Lower leg skin (tissue), 4 donors: ENCODE measurements around the gene PTPRN2. TPM values are rescaled to one million over a fixed set of nuclear protein-coding genes. Genes with fewer than 3 reads are reported as not detected.

Source experiments
- DNase-seq, 2 donors: peaks; one replicate each; pipeline ENCODE4 v3.0.0-alpha.2; 2019; ENCODE audit warnings: low spot score in 2 of 2
- H3K4me3 ChIP-seq: fragments of 200-600 bp; sonication (generic); 2 replicates; pipeline ENCODE4 v1.5.1; 2017; ENCODE audit warnings: mild to moderate bottlenecking, low read depth; ENCODE audit not compliant: poor library complexity, severe bottlenecking
- POLR2A ChIP-seq, 2 donors: fragments of 450-650 bp; IDR thresholded peaks; one replicate each; pipeline ENCODE4 v1.6.1; 2016 to 2017; ENCODE audit warnings: antibody characterized with exemption in 2 of 2, mild to moderate bottlenecking in 1 of 2, moderate library complexity in 1 of 2
- WGBS, 2 donors: methylation state at CpG; one replicate each; pipeline ENCODE4 v1.1.5; 2018; 5-methylcytosine and 5-hydroxymethylcytosine counted together
- intact Hi-C: fragments of 100-400 bp; cut with DNase I; formaldehyde crosslinking; loops from one replicate; pipeline ENCODE4 v1.15.0; 2023; ENCODE audit warnings: low total_unique reads
- total RNA-seq, 4 donors: library from RNA; depleted of rRNA; stranded (reverse); fragments of >200 nt; gene quantifications; one replicate each; pipeline ENCODE4 v1.1.0, GENCODE V29; 2016
- TF ChIP-seq, protein P1 (sequence below), 3 donors: fragments of 450-650 bp; IDR thresholded peaks; one replicate each; pipeline ENCODE4 v1.5.1; 2016; ENCODE audit warnings: antibody characterized with exemption in 3 of 3, mild to moderate bottlenecking in 3 of 3, moderate library complexity in 2 of 3

The PTPRN2 gene
- total RNA-seq, 4 donors from 2014 or later, result 0.11 to 1.6 (median 0.92) TPM

DNA sequence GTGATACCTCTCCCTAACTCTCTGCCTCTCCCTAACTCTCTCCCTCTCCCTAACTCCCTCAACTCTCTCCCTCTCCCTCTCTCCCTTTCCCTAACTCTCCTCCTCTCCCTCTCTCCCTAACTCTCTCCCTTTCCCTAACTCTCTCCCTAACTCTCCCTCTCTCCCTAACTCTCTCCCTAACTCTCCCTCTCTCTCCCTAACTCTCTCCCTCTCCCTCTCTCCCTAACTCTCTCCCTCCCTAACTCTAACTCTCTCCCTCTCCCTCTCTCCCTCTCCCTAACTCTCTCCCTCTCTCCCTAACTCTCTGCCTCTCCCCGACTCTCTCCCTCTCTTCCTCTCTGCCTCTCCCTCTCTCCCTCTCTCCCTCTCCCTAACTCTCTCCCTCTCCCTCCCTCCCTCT is 2.0 kb upstream of the PTPRN2 start:
- TF ChIP-seq, protein P1, sequence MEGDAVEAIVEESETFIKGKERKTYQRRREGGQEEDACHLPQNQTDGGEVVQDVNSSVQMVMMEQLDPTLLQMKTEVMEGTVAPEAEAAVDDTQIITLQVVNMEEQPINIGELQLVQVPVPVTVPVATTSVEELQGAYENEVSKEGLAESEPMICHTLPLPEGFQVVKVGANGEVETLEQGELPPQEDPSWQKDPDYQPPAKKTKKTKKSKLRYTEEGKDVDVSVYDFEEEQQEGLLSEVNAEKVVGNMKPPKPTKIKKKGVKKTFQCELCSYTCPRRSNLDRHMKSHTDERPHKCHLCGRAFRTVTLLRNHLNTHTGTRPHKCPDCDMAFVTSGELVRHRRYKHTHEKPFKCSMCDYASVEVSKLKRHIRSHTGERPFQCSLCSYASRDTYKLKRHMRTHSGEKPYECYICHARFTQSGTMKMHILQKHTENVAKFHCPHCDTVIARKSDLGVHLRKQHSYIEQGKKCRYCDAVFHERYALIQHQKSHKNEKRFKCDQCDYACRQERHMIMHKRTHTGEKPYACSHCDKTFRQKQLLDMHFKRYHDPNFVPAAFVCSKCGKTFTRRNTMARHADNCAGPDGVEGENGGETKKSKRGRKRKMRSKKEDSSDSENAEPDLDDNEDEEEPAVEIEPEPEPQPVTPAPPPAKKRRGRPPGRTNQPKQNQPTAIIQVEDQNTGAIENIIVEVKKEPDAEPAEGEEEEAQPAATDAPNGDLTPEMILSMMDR (IDR thresholded peaks at IDR 0.05), result no peak
- no peak for TF ChIP-seq POLR2A (IDR thresholded peaks at IDR 0.05)
- intact Hi-C loops, result no loop called here
- WGBS, 2 donors, result 45 to 50% methylated on average over 1 of the region's 1 CpG
- DNase-seq, result no peak
- H3K4me3 ChIP-seq, result no peak overlapping the region

DNA sequence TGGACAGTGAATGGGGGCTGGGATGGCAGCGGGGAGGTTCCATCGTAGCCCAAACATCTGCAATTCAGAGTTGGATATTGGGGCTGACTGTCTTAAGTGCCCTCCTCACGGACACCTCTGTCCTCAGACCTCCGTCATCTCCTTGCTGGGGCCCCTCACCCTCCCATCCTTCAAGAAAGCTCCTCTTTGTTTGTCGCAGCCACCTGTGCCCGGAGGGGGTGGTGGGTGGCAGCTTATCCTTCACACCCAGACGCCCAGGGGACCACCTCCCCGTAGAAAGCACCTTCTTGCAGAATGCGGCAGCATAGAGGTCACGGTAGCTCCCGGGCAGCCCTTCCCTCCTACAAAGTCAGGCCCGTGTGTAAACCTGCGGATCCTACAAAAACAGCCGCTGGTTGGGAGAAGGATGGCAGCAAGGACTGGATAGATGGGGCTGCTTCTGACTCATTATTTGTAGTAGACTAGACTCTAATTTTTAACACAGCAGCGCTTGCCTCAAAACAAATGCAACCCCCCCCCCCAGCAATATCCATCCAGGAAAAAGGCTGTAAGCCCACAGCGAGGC is 1.3 kb upstream of the PTPRN2 start:
- no peak overlapping the region for H3K4me3 ChIP-seq
- no peak for DNase-seq
- intact Hi-C loops, result no loop called here
- WGBS, 2 donors, result 42 to 44% methylated on average over 16 of the region's 16 CpGs
- no peak for TF ChIP-seq POLR2A (IDR thresholded peaks at IDR 0.05)
- TF ChIP-seq, protein P1 (IDR thresholded peaks at IDR 0.05), result no peak

- 16 to 21% methylated on average over 20 to 29 of the region's 63 CpGs for WGBS, 2 donors
- H3K4me3 ChIP-seq, result no peak overlapping the region
- intact Hi-C loops, result no loop called here
- DNase-seq, result no peak
- no peak for TF ChIP-seq POLR2A (IDR thresholded peaks at IDR 0.05)
These were observed 658 bp upstream of the PTPRN2 start for GRCh38 chr7:158588085-158588877.

DNA sequence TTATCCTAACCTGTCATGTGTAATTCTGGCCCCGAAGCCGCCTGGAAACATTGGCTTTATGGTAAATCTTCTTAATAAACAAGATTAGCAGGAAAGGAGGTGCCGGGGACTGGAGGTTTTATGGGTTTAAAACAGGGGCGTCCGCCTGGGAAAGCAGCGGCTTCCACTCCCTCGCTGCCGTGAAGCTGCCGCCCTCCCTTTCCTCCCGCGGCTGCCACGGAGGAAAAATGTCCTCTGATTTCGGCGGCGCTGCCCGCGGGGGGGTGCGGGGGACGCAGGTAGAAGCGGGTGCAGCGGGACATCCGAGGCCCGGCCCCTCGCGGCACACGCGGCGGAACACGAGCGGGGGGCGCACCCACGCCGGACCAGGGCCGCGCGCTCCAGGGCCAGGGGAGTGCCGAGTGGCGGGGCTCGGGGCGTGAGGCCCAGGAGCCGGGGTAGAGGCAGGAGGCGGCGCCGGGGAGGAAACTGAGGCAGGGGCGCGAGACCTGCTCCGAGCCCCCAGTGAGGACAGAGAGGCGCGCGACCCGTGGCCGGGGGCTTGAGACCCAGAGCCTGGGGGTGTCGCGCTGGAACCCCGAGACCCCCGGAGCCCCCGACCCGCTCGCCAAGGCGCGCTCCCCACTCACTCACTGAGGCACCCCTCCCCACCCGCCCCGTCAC is 993 bp downstream of the PTPRN2 start:
- DNase-seq, result no peak
- no peak overlapping the region for H3K4me3 ChIP-seq
- intact Hi-C loops, result no loop called here
- TF ChIP-seq, protein P1 (IDR thresholded peaks at IDR 0.05), result no peak
- no peak for TF ChIP-seq POLR2A (IDR thresholded peaks at IDR 0.05)
- WGBS, 2 donors, result 3 to 5% methylated on average over 25 to 29 of the region's 63 CpGs

DNA sequence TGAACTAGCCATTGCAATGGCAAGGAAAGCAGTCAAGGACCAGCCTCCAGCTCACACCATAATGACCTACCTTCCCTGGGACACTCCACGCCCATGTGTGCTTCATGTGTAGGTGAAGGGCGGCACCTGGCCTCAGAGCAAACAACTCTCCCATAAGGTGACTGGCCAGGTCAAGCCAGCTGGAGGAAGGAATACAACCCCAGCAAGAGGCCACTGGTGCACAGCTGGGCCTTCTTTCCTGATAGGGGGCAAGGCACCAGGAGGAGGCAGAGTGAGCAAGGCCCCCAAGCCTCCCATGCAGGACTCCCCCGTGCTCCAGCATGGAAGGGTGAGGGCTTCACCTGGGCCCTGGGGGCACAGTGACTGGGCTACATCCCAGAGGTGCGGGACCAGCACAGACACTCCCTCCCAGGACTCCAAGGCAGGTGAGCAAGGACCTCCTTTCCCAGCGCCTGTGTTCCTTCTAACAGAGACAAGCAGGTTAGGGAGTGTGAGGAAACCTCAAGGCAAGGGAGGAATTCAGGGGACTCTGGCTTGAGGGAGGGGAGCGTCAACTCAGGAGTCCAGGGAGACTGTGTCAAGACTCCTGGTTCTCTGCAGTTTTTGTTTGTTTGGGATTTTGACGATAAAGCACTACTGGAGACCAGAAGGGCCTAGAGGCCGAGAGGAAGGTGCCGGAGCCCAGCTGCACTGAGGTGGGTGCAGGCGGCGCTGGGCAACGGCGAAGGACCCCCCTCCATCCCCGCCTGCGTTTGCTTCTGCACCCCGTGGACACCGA is 1.7 kb downstream of the PTPRN2 start:
- intact Hi-C loops, result no loop called here
- no peak for TF ChIP-seq POLR2A (IDR thresholded peaks at IDR 0.05)
- TF ChIP-seq, protein P1 (IDR thresholded peaks at IDR 0.05), result no peak
- no peak for DNase-seq
- H3K4me3 ChIP-seq, result no peak overlapping the region
- WGBS, 2 donors, result 40% methylated on average over 17 of the region's 17 CpGs

DNA sequence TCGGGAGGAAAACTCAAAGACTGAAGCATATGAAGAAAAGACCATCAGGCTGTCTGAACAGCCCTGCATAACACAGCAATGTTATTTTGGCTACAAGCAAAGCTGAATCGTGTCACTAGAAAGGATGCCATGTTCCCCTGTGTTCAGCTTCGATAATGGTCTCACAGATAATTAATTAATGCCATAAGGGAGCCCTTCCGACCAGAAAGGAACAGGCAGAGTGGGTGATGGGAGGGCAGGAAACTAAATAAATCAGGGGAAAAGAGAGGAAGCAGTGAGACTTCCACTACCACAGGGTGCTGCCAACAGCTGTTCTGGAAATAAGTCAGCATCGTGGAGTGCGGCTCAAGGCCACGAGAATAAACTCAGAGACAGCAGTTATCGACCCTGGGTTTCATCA is 3.2 kb downstream of the PTPRN2 start:
- H3K4me3 ChIP-seq, result no peak overlapping the region
- TF ChIP-seq, protein P1 (IDR thresholded peaks at IDR 0.05), result no peak
- no peak for TF ChIP-seq POLR2A (IDR thresholded peaks at IDR 0.05)
- no peak for DNase-seq
- intact Hi-C loops, result no loop called here
- 66 to 75% methylated on average over 8 of the region's 8 CpGs for WGBS, 2 donors
